MCF 10A (cell line): Measurements from ENCODE around the gene MAPKAPK2. TPM values are rescaled to one million over a fixed set of nuclear protein-coding genes. Genes with fewer than 3 reads are reported as not detected.

Experiments used
- BruUV-seq: library from RNA; stranded (reverse); fragments of 400-500 nt; replicated peaks from 2 replicates; lab custom pipeline; 2021; lab: Mats Ljungman, UMichigan
- CTCF ChIA-PET: fragments of 300-600 bp; sonication (Branson Sonifier 250); formaldehyde crosslinking; extraction: SDS; loops from one replicate; lab custom pipeline; 2021; ENCODE audit warnings: antibody characterized with exemption, inconsistent platforms; lab: Yijun Ruan, JAX
- POLR2A ChIA-PET: fragments of 300-600, 350-650 bp; sonication (Branson Sonifier 250); formaldehyde crosslinking; extraction: SDS; loops from one replicate; lab custom pipeline; 2020; ENCODE audit warnings: antibody characterized with exemption, inconsistent platforms; lab: Yijun Ruan, JAX
- DNase-seq: peaks from one replicate; pipeline ENCODE4 v3.0.0-alpha.2; 2018; ENCODE audit not compliant: unreplicated experiment
- H3K27ac Mint-ChIP-seq: one replicate; pipeline ENCODE4 v1.8.0; 2022; ENCODE audit warnings: mild to moderate bottlenecking, low read depth, mixed read lengths; ENCODE audit not compliant: unreplicated experiment
- H3K27me3 Mint-ChIP-seq: one replicate; pipeline ENCODE4 v1.8.0; 2022; ENCODE audit warnings: mixed read lengths; ENCODE audit not compliant: insufficient read depth, unreplicated experiment
- H3K36me3 Mint-ChIP-seq: one replicate; pipeline ENCODE4 v1.8.0; 2022; ENCODE audit warnings: mild to moderate bottlenecking, moderate library complexity, mixed read lengths; ENCODE audit not compliant: insufficient read depth, unreplicated experiment
- H3K4me1 Mint-ChIP-seq: one replicate; pipeline ENCODE4 v1.8.0; 2022; ENCODE audit warnings: mixed read lengths; ENCODE audit not compliant: insufficient read depth, unreplicated experiment
- H3K4me3 Mint-ChIP-seq: one replicate; pipeline ENCODE4 v1.8.0; 2022; ENCODE audit warnings: mild to moderate bottlenecking, moderate library complexity, mixed read lengths; ENCODE audit not compliant: unreplicated experiment
- H3K9me3 Mint-ChIP-seq: one replicate; pipeline ENCODE4 v1.8.0; 2022; ENCODE audit warnings: mixed read lengths; ENCODE audit not compliant: unreplicated experiment
- intact Hi-C: fragments of 100-400 bp; cut with micrococcal nuclease; formaldehyde crosslinking; loops from 2 replicates; pipeline ENCODE4 v1.14.1; 2022
- total RNA-seq: library from RNA; stranded (reverse); gene quantifications from 2 replicates; pipeline ENCODE4 v1.2.3, GENCODE V29; 2022
- TF ChIP-seq, protein P1 (sequence below): fragments of 200-600 bp; IDR thresholded peaks from one replicate; pipeline ENCODE4 v1.8.0; 2022; ENCODE audit warnings: antibody characterized with exemption, mild to moderate bottlenecking; ENCODE audit not compliant: unreplicated experiment

Gene MAPKAPK2
- total RNA-seq, 1 experiment from 2014 or later = 142 TPM

DNA sequence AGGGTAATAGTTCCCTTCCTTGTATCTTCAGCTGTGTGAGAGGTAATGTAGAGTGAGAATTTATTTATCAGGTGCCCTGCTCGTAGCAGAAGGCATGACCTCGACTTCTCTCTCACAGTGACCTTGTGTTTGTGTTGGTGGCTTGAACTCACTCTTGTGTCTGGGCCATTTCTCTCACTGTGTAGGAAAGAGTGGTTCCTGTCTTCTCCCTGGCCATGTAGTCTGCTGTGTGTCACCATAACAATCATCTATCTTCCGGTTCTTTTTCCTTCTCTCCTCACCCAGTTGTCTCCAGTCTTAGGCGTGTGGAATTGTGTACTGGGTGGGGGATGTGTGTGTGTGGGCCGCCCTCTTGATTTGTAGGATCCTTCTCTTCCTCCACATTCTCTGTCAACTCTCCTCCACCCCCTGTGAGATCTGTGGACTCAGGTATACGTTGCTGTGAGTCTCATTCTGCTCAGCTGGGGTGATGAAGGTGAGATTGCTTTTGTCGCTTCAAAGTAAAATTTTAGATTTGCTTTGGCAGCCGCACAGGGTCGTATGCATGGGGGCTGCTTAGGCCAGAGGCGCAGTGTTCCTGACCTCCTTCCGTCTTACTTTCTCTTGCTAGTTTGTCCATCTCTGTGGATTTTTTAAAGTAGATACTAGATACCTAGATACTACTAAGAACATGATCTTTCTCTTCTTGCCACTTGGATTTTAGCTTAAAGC is 31.6 kb downstream of the MAPKAPK2 start:
- no TSS peak for BruUV-seq
- Mint-ChIP-seq H3K9me3 (no peaks in the 10 kb centered on the region), H3K27ac (peak overlapping the region; percentile 9), H3K4me3 (no peak overlapping the region), H3K36me3 (peaks cover 11% of the 10 kb centered on the region), H3K4me1 (peaks cover 55% of the 10 kb centered on the region), H3K27me3 (no peaks in the 10 kb centered on the region)
- no peak for DNase-seq
- TF ChIP-seq, protein P1, sequence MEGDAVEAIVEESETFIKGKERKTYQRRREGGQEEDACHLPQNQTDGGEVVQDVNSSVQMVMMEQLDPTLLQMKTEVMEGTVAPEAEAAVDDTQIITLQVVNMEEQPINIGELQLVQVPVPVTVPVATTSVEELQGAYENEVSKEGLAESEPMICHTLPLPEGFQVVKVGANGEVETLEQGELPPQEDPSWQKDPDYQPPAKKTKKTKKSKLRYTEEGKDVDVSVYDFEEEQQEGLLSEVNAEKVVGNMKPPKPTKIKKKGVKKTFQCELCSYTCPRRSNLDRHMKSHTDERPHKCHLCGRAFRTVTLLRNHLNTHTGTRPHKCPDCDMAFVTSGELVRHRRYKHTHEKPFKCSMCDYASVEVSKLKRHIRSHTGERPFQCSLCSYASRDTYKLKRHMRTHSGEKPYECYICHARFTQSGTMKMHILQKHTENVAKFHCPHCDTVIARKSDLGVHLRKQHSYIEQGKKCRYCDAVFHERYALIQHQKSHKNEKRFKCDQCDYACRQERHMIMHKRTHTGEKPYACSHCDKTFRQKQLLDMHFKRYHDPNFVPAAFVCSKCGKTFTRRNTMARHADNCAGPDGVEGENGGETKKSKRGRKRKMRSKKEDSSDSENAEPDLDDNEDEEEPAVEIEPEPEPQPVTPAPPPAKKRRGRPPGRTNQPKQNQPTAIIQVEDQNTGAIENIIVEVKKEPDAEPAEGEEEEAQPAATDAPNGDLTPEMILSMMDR = no peak
- ChIA-PET CTCF (interaction anchor here (0.5 to 11.8 kb wide), 15 partner anchors 9 to 318 kb away, joined by 3 to 158 read pairs (median 5); partner anchors contain the start of gene DYRK3), POLR2A (interaction anchor here (0.6 to 8.0 kb wide), 6 partner anchors 10 to 193 kb away, joined by 3 to 52 read pairs (median 6); partner anchors contain the start of genes DYRK3 and MAPKAPK2)
- intact Hi-C loops = no loop called here

DNA sequence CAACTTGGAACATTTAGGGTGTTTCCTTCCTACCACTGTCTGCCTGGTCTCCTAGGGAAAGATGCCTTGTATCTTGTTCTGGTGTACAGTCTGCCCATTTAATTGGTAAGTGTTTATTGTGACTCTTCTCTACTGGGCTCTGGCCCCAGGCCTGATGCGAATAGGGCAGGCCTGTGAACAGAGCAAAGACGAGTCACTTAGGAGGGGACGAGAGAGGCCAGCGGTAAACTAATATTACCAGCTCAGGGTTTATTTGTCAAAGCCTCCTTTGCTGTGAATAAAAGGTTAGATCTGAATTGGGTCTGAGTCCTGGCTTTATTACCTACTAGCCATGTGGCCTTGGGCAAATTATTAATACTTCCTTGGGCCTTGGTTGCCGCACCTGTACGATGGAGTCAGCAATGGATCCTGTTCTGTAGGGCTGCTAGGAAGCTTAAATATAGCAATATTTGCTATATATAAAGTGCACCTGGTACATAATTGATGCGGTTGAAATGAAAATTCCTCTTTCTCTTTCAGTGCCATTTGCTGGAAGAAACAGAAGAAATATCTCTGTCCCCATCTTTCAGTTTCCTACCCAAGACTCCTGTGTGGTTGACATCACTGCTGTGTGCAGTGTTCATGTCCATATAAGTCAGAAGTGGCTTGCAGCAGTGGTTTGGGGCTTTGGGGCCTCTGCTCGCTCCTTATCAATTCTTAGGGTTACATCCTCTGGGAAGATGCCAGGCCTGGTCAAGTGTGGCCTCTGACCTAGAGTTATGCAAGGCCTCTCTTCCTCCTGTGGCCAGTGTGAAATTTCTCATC is 32.4 kb downstream of the MAPKAPK2 start:
- ChIA-PET POLR2A (interaction anchor here (1.2 to 2.0 kb wide), 3 partner anchors 11 to 82 kb away, joined by 3 to 7 read pairs (median 4); partner anchors contain the start of genes DYRK3 and MAPKAPK2), CTCF (interaction anchor here (0.5 to 11.8 kb wide), 10 partner anchors 8 to 1121 kb away, joined by 3 to 158 read pairs (median 4); partner anchors contain the start of gene DYRK3)
- Mint-ChIP-seq H3K36me3 (peaks cover 11% of the 10 kb centered on the region), H3K27me3 (no peaks in the 10 kb centered on the region), H3K4me1 (peaks cover 58% of the 10 kb centered on the region), H3K4me3 (no peak overlapping the region), H3K9me3 (no peaks in the 10 kb centered on the region), H3K27ac (peak overlapping the region; percentile 9)
- intact Hi-C loops = no loop called here
- TF ChIP-seq, protein P1 = no peak
- DNase-seq = no peak
- BruUV-seq = no TSS peak

DNA sequence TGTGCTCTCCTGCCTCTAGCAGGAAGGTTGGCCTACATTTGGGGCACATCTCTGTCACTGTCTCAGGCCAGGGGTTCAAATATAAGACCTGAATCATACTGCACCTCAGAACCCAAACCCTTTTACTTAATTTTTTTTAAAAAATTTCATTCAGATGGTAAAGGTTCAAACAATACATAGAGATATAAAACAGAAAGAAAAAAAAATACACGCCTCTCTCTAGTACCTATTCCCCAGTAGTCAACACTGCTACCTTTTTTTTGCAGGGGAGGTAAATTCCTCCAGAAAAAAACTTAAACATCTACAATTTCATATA is 32.9 kb downstream of the MAPKAPK2 start:
- no peak overlapping the region for H3K4me3 Mint-ChIP-seq

More for the DNA sequence above, 32.9 kb downstream of the MAPKAPK2 start:
- ChIA-PET POLR2A (interaction anchor here (1.2 to 1.3 kb wide), 2 partner anchors 33 to 83 kb away, joined by 3 to 4 read pairs; partner anchors contain the start of genes DYRK3 and MAPKAPK2), CTCF (interaction anchor here (1.1 to 11.8 kb wide), 7 partner anchors 8 to 264 kb away, joined by 3 to 158 read pairs (median 5); partner anchors contain the start of gene DYRK3)
- H3K27me3 Mint-ChIP-seq = no peaks in the 10 kb centered on the region
- BruUV-seq = no TSS peak
- TF ChIP-seq, protein P1 = no peak
- peaks cover 64% of the 10 kb centered on the region for H3K4me1 Mint-ChIP-seq
- intact Hi-C loops = no loop called here
- H3K9me3 Mint-ChIP-seq = no peaks in the 10 kb centered on the region
- DNase-seq = no peak
- H3K36me3 Mint-ChIP-seq = peaks cover 11% of the 10 kb centered on the region
- H3K27ac Mint-ChIP-seq = no peak overlapping the region
